BLaER1 treated with 17β-estradiol and CSF1 and Interleukin-3, amounts not matched to agents 10 nM and 100 nM (cell line): Measurements from ENCODE around the gene LTBP1.

Source experiments
- H3K27ac ChIP-seq, 11 experiments: shearing (Covaris generic); formaldehyde crosslinking; 2 replicates each; pipeline ENCODE4 v1.8.1; 2022
- H3K27me3 ChIP-seq, 11 experiments: shearing (Covaris generic); formaldehyde crosslinking; 2 replicates each; pipeline ENCODE4 v1.8.1; 2022
- H3K36me3 ChIP-seq, 11 experiments: shearing (Covaris generic); formaldehyde crosslinking; 2 replicates each; pipeline ENCODE4 v1.8.1; 2022
- H3K4me1 ChIP-seq, 10 experiments: shearing (Covaris generic); formaldehyde crosslinking; 2 replicates each; pipeline ENCODE4 v1.8.1; 2022
- H3K4me2 ChIP-seq, 11 experiments: shearing (Covaris generic); formaldehyde crosslinking; 2 replicates each; pipeline ENCODE4 v1.8.1; 2022
- H3K4me3 ChIP-seq, 10 experiments: shearing (Covaris generic); formaldehyde crosslinking; 2 replicates each; pipeline ENCODE4 v1.8.1; 2022
- H3K9ac ChIP-seq, 11 experiments: shearing (Covaris generic); formaldehyde crosslinking; 2 replicates each; pipeline ENCODE4 v1.8.1; 2022
- H3K9me3 ChIP-seq, 11 experiments: shearing (Covaris generic); formaldehyde crosslinking; replicated peaks in 1 of 11; 2 replicates each; pipeline ENCODE4 v1.8.1; 2022
- H4K20me1 ChIP-seq, 11 experiments: shearing (Covaris generic); formaldehyde crosslinking; 2 replicates each; pipeline ENCODE4 v1.8.1; 2022
- Cebpa-rat ChIP-seq, 11 experiments: shearing (Covaris generic); IDR thresholded peaks; 2 replicates each; pipeline ENCODE4 v1.8.1; 2022

Gene LTBP1

DNA sequence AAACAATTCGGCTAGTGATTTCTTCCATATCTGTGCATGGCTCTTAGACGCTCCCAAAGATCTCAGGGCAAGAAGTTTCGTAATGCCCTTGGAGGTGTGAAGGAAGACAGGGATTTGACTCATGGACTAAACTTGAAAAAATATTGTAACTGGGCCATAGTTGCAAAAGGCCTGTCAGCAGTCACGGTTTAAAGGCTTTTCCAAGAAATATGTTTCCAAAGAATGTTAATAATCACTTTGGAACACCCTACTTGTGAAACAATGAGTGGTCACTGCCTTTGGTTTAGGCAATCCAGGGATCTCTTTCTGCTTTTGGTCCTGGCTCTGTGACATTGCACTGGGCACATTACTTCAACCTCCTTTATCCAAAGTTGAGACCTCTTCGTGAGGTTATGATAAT lies 427.2 kb downstream of the LTBP1 start:
- H3K9ac ChIP-seq, result no peak overlapping the region
- H3K4me3 ChIP-seq, result no peak overlapping the region

GRCh38 chr2:33375054-33375453 lies 428.3 kb downstream of the LTBP1 start:
- no peaks in the 10 kb centered on the region for H3K36me3 ChIP-seq
- H3K27me3 ChIP-seq, result no peaks in the 10 kb centered on the region
- no peak for TF ChIP-seq Cebpa-rat (IDR thresholded peaks at IDR 0.05)
- H3K9me3 ChIP-seq, result no peaks in the 10 kb centered on the region
- H3K4me1 ChIP-seq, result no peaks in the 10 kb centered on the region
- H3K27ac ChIP-seq, result no peak overlapping the region
- H3K4me3 ChIP-seq, result no peak overlapping the region
- H3K4me2 ChIP-seq, result no peak overlapping the region
- H4K20me1 ChIP-seq, result no peaks in the 10 kb centered on the region
- no peak overlapping the region for H3K9ac ChIP-seq

More for the DNA sequence above, 427.2 kb downstream of the LTBP1 start:
- Histone ChIP-seq H3K36me3 (no peaks in the 10 kb centered on the region), H3K4me1 (no peaks in the 10 kb centered on the region), H4K20me1 (no peaks in the 10 kb centered on the region), H3K27ac (no peak overlapping the region), H3K27me3 (no peaks in the 10 kb centered on the region), H3K9me3 (no peaks in the 10 kb centered on the region), H3K4me2 (no peak overlapping the region)
- no peak for TF ChIP-seq Cebpa-rat (IDR thresholded peaks at IDR 0.05)

GRCh38 chr2:33377048-33377447 lies 430.3 kb downstream of the LTBP1 start:
- no peak for TF ChIP-seq Cebpa-rat (IDR thresholded peaks at IDR 0.05)
- Histone ChIP-seq H3K9ac (no peak overlapping the region), H3K9me3 (no peaks in the 10 kb centered on the region), H3K4me1 (no peaks in the 10 kb centered on the region), H3K27me3 (no peaks in the 10 kb centered on the region), H3K4me3 (no peak overlapping the region), H3K4me2 (no peak overlapping the region), H3K36me3 (no peaks in the 10 kb centered on the region), H3K27ac (no peak overlapping the region), H4K20me1 (no peaks in the 10 kb centered on the region)

- H3K4me3 ChIP-seq, result no peak overlapping the region
- no peaks in the 10 kb centered on the region for H4K20me1 ChIP-seq
- H3K27me3 ChIP-seq, result no peaks in the 10 kb centered on the region
- H3K36me3 ChIP-seq, result no peaks in the 10 kb centered on the region
- no peaks in the 10 kb centered on the region for H3K9me3 ChIP-seq
- no peak overlapping the region for H3K27ac ChIP-seq
- no peak for TF ChIP-seq Cebpa-rat (IDR thresholded peaks at IDR 0.05)
- H3K4me2 ChIP-seq, result no peak overlapping the region
- H3K4me1 ChIP-seq, result no peaks in the 10 kb centered on the region; a peak in 1 of 20 replicates
- H3K9ac ChIP-seq, result no peak overlapping the region
Observed at GRCh38 chr2:33378556-33379210, 431.9 kb downstream of the LTBP1 start.

DNA sequence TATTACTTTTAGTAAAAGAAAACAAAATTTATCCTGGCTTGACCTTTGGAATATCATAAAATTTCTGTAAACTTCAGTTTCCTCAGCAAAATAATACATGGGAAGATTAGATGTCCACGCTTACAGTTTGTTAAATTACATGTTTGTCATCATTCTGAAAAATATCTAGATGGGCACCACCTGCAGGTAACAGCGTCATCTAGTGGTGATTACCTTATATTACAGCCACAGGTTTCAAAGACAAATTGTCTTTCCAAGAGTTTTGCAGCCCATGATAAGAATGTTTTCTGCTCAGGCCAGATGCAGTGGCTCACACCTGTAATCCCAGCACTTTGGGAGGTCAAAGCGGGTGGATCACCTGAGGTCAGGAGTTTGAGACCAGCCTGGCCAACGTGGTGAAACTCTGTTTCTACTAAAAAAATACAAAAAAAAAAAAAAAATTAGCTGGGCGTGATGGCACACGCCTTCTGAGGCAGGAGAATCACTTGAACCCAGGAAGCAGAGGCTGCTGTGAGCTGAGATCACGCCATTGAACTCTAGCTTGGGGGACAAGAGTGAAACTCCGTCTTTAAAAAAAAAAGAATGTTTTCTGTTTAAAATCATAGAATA lies 433.4 kb downstream of the LTBP1 start:
- Histone ChIP-seq H3K27ac (no peak overlapping the region), H3K4me3 (no peak overlapping the region), H4K20me1 (no peaks in the 10 kb centered on the region), H3K36me3 (no peaks in the 10 kb centered on the region), H3K27me3 (no peaks in the 10 kb centered on the region), H3K9ac (no peak overlapping the region), H3K4me1 (no peaks in the 10 kb centered on the region; a peak in 1 of 20 replicates), H3K9me3 (no peaks in the 10 kb centered on the region), H3K4me2 (no peak overlapping the region)
- TF ChIP-seq Cebpa-rat (IDR thresholded peaks at IDR 0.05), result no peak

DNA sequence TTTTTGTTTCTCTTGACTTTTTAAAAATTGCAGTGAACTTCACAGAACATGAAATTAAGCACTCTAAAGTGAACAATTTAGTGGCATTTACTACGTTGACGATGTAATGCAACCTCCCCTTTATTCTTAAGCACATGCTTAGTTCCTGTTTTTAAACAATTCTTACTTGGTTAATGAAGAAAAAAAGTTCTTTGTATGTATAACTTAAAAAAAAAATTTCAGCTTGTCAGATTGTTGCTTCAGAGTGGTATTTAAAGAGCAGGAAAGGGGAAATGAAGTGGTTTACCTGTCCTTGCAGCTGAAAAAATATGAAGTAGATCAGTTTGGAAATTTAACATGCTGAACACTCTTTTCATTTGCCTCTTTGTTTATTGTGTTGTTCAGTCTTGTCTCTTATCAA lies 434.0 kb downstream of the LTBP1 start:
- H3K27ac ChIP-seq, result no peak overlapping the region

DNA sequence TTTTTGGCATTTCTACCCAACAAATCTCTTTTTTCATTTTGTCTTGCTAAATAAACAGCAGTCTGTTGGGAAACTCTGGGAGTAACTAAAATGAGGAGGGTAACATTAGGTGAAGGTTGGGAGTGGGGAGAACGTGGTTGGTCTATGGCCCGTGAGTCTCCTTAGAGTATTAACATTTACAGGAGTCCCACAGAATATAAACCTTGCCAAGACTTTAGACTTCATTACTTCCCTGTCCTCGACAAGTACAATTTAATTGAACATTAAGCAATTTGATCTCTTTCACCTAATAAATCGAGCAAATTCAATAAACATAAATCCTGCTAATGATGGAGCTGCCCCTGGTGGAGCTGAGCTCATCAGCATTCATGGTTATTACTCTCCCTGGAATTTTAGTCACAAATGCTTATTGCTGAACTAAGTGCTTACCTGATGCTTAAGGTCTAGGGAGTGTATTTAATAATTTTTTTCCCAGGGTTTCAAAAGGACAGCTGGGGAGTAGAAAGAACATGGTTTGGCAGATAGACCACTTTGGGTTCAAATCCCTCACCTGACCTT lies 434.6 kb downstream of the LTBP1 start:
- no peaks in the 10 kb centered on the region for H3K9me3 ChIP-seq
- no peaks in the 10 kb centered on the region for H3K27me3 ChIP-seq
- H3K9ac ChIP-seq, result no peak overlapping the region
- H3K4me1 ChIP-seq, result no peaks in the 10 kb centered on the region; a peak in 1 of 20 replicates
- no peaks in the 10 kb centered on the region for H4K20me1 ChIP-seq
- no peaks in the 10 kb centered on the region for H3K36me3 ChIP-seq
- no peak for TF ChIP-seq Cebpa-rat (IDR thresholded peaks at IDR 0.05)
- H3K4me3 ChIP-seq, result no peak overlapping the region
- no peak overlapping the region for H3K4me2 ChIP-seq
- no peak overlapping the region for H3K27ac ChIP-seq

More for the DNA sequence above, 434.0 kb downstream of the LTBP1 start:
- no peaks in the 10 kb centered on the region for H3K9me3 ChIP-seq
- no peaks in the 10 kb centered on the region for H4K20me1 ChIP-seq
- no peak overlapping the region for H3K4me2 ChIP-seq
- TF ChIP-seq Cebpa-rat (IDR thresholded peaks at IDR 0.05), result no peak
- H3K36me3 ChIP-seq, result no peaks in the 10 kb centered on the region
- no peak overlapping the region for H3K9ac ChIP-seq
- H3K4me1 ChIP-seq, result no peaks in the 10 kb centered on the region; a peak in 1 of 20 replicates
- no peak overlapping the region for H3K4me3 ChIP-seq
- H3K27me3 ChIP-seq, result no peaks in the 10 kb centered on the region

DNA sequence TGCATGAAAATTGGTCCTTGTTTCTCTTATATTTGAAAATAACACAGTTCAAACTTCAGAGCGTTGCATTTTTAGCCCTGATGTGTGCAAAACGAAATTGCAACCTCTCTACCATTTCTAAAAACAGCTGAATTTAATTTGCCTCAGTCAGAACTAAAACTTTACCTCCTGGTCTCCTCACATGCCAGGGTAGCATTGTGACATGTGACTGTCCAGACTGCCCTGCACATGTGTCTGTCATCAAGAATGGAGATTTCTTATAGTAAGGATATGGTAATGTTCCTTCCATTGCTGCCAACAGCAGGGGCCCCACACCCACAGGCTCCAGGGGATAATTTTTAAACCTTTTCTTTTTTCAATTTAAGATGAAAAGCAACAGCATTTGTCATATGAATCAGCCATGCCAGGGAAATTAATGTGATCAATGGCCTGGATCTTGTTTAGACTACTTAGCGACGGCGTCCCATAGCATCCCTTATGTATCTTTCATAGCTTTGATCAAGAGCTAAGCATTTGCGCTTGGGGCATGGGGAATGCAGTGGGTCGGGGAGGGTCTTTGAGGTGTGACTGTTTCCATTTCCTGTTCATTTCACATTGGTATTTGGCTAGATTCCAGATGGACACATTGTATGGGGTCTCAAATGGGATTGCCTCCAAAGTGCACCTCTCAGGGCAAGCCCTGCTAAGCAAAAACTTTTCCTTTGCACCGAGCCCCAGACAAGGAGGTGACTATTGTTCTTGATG lies 437.3 kb downstream of the LTBP1 start:
- Histone ChIP-seq H3K4me2 (no peak overlapping the region), H3K4me1 (no peaks in the 10 kb centered on the region; a peak in 1 of 20 replicates), H3K27me3 (no peaks in the 10 kb centered on the region), H3K36me3 (no peaks in the 10 kb centered on the region), H3K9ac (no peak overlapping the region), H4K20me1 (no peaks in the 10 kb centered on the region), H3K4me3 (no peak overlapping the region), H3K9me3 (no peaks in the 10 kb centered on the region), H3K27ac (no peak overlapping the region)
- TF ChIP-seq Cebpa-rat (IDR thresholded peaks at IDR 0.05), result no peak

GRCh38 chr2:33384599-33384961 lies 437.8 kb downstream of the LTBP1 start:
- Histone ChIP-seq H3K4me1 (no peaks in the 10 kb centered on the region; a peak in 1 of 20 replicates), H3K4me3 (no peak overlapping the region), H3K27me3 (no peaks in the 10 kb centered on the region), H3K27ac (no peak overlapping the region), H3K4me2 (no peak overlapping the region), H3K9ac (no peak overlapping the region), H4K20me1 (no peaks in the 10 kb centered on the region), H3K36me3 (no peaks in the 10 kb centered on the region), H3K9me3 (no peaks in the 10 kb centered on the region)
- TF ChIP-seq Cebpa-rat (IDR thresholded peaks at IDR 0.05), result no peak
